Measurements from ENCODE around the gene SLC14A1. TPM values are rescaled to one million over a fixed set of nuclear protein-coding genes. Genes with fewer than 3 reads are reported as not detected.

The SLC14A1 gene
- total RNA-seq, 2 donors from 2014 or later = 0.32 to 0.52 TPM

DNA sequence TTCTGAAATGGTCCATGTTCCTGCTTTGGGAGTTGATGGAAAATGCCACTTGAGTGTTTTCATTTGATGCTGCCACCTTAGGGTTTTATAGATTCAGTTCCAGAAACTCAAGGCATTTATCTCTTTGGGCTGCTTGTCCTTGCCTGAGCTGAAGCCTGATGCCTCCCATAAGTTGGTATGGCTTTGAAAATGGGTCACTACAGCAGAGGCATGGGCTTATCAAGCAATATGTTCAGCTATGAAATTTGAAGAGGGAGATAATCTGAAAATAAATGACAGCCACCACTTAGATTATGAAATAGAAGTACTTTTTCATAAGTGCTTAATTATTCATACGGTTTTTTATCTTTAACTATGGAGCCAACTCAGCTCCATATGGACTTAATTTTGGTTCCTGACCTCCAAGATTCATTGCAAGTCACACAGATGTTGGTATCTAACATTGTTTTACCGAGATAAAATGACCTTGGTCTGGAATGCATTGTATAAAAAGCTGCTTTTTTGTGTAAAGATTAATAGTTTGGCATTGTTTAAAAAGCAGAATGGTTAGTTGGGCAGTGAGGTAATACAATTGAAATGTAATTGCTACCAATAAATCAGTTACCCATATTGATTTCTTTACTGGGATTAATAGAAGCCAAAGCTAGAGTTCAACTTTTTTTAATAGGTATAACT is 4.5 kb downstream of the SLC14A1 start:
- intact Hi-C loops (cut with DNase I) = no loop called here
- no peak for DNase-seq
- H3K27me3 ChIP-seq = no peaks in the 10 kb centered on the region
- no peaks in the 10 kb centered on the region for H3K4me1 ChIP-seq
- H3K9me3 ChIP-seq = no peaks in the 10 kb centered on the region
- TF ChIP-seq, protein P1, sequence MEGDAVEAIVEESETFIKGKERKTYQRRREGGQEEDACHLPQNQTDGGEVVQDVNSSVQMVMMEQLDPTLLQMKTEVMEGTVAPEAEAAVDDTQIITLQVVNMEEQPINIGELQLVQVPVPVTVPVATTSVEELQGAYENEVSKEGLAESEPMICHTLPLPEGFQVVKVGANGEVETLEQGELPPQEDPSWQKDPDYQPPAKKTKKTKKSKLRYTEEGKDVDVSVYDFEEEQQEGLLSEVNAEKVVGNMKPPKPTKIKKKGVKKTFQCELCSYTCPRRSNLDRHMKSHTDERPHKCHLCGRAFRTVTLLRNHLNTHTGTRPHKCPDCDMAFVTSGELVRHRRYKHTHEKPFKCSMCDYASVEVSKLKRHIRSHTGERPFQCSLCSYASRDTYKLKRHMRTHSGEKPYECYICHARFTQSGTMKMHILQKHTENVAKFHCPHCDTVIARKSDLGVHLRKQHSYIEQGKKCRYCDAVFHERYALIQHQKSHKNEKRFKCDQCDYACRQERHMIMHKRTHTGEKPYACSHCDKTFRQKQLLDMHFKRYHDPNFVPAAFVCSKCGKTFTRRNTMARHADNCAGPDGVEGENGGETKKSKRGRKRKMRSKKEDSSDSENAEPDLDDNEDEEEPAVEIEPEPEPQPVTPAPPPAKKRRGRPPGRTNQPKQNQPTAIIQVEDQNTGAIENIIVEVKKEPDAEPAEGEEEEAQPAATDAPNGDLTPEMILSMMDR (IDR thresholded peaks at IDR 0.05) = no peak
- no peak overlapping the region for H3K4me3 ChIP-seq
- H3K9ac ChIP-seq (ENCODE audit: low read depth in 2 of 2, low read length in 2 of 2) = no peak overlapping the region
- H3K27ac ChIP-seq = no peak overlapping the region
- no peaks in the 10 kb centered on the region for H3K36me3 ChIP-seq

DNA sequence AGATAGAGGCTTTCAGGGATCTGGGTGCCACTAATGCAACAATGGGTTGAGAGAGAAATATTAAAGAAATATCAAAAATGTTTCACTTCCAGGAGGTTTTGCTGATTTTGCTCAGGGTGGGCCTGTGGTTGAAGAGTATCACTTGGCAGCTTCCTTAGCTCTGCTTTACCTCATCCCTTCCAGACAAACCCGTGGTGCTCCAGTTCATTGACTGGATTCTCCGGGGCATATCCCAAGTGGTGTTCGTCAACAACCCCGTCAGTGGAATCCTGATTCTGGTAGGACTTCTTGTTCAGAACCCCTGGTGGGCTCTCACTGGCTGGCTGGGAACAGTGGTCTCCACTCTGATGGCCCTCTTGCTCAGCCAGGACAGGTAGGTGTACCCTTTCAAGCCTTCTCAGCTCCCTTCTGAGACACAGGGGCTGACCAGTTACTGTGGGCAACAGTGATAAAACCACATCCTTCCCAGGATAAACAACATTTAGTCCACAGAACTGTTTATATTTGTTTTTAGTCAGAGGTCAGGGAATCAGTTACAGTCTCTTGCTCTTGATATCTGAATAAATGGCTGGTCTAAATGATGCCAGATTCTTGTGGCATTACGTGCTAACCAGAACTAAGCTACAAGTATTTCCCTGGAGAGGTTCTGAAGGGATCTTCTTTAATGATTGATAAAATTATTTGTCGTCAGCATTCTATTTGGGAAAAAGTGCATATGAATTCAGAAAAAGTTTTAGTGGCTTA is 7.0 kb downstream of the SLC14A1 start:
- Histone ChIP-seq H3K4me1 (no peaks in the 10 kb centered on the region), H3K27me3 (no peaks in the 10 kb centered on the region), H3K36me3 (no peaks in the 10 kb centered on the region), H3K9me3 (no peaks in the 10 kb centered on the region), H3K9ac (ENCODE audit: low read depth in 2 of 2, low read length in 2 of 2) (no peak overlapping the region), H3K4me3 (no peak overlapping the region), H3K27ac (no peak overlapping the region)
- TF ChIP-seq, protein P1 (IDR thresholded peaks at IDR 0.05) = no peak
- no peak for DNase-seq
- intact Hi-C loops (cut with DNase I) = no loop called here

DNA sequence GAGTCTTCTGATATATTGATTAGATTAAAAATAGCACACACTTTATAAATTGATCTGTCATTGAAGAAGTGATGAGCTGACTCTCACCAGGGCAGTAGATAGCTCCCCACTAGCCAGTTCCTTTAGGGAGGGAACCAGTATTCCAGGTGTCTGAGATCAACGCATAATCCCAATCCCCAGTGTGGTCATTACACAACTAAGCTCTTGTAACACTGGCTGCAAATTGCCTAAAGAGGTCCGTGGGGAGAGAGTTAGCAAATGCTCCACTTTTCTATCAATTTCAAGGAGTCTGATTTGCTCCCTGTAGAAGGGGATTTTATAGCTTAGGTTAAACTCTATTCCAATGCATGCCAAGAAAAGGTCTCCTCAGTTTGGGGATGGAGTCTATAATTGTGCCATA is 7.7 kb downstream of the SLC14A1 start:
- Histone ChIP-seq H3K9ac (ENCODE audit: low read depth in 2 of 2, low read length in 2 of 2) (no peak overlapping the region), H3K27me3 (no peaks in the 10 kb centered on the region), H3K27ac (no peak overlapping the region), H3K36me3 (no peaks in the 10 kb centered on the region), H3K4me1 (no peaks in the 10 kb centered on the region), H3K4me3 (no peak overlapping the region), H3K9me3 (no peaks in the 10 kb centered on the region)
- DNase-seq = no peak
- intact Hi-C loops (cut with DNase I) = no loop called here
- TF ChIP-seq, protein P1 (IDR thresholded peaks at IDR 0.05) = no peak

DNA sequence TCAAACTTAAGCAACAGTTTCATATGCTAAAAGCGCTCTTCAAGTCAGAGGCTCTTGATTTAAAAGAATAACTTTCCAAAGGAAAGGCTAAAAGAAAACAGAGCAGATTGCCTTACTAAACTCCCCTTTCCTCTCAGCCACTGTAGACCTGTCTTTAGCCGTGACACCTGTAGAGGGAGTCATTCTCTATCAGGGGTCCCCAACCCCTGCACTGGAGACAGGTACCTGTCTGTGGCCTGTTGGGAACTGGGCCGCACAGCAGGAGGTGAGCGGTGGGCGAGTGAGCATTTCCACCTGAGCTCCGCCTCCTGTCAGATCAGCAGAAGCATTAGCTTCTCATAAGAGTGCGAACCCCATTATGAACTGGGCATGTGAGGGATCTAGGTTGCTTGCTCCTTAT is 9.6 kb downstream of the SLC14A1 start:
- intact Hi-C loops (cut with DNase I) = no loop called here
- Histone ChIP-seq H3K27ac (no peak overlapping the region), H3K9me3 (no peaks in the 10 kb centered on the region), H3K27me3 (no peaks in the 10 kb centered on the region), H3K4me1 (no peaks in the 10 kb centered on the region), H3K4me3 (no peak overlapping the region), H3K9ac (ENCODE audit: low read depth in 2 of 2, low read length in 2 of 2) (no peak overlapping the region), H3K36me3 (no peaks in the 10 kb centered on the region)
- no peak for DNase-seq
- TF ChIP-seq, protein P1 (IDR thresholded peaks at IDR 0.05) = no peak

DNA sequence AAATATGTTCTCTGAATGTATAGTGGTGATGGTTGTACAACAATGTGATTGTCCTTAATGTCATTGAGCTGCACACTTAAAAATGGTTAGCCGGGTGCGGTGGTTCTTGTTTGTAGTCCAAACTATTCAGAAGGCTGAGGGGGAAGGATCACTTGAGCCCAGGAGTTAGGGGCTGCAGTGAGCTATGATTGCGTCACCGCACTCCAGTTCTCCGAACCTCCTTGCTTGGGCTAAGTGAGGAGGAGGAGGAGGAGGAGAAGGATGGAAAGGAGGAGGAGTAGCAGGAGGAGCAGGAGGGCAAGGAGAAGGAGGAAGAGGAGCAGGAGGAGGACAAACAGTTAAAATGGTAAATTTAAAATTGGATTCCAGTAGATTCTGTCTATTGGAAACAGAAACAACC is 10.5 kb downstream of the SLC14A1 start:
- TF ChIP-seq, protein P1 (IDR thresholded peaks at IDR 0.05) = no peak
- Histone ChIP-seq H3K9me3 (no peaks in the 10 kb centered on the region), H3K9ac (ENCODE audit: low read depth in 2 of 2, low read length in 2 of 2) (no peak overlapping the region), H3K4me3 (no peak overlapping the region), H3K4me1 (no peaks in the 10 kb centered on the region), H3K27ac (no peak overlapping the region), H3K27me3 (no peaks in the 10 kb centered on the region), H3K36me3 (no peaks in the 10 kb centered on the region)
- intact Hi-C loops (cut with DNase I) = no loop called here
- DNase-seq = no peak
